ENCODE measurements around the gene SIN3A.

GRCh38 chr15:75327491-75327890 is 124.0 kb downstream of the SIN3A start:
- no peak for TF ChIP-seq CTCF (IDR thresholded peaks at IDR 0.05; ENCODE audit: insufficient read depth, low read depth, low read length)
- TF ChIP-seq EZH2 (IDR thresholded peaks at IDR 0.05; ENCODE audit: insufficient read depth, low read length): no peak
